IPS-NIHi7 (cell line): ENCODE data around the gene PARD3B.

Source experiments
- DNase-seq: peaks from one replicate; pipeline ENCODE4 v3.0.0; 2012; ENCODE audit warnings: mixed read lengths; ENCODE audit errors: extremely low spot score

PARD3B gene

GRCh38 chr2:205053827-205054410 lies 508.6 kb downstream of the PARD3B start:
- no peak for DNase-seq

GRCh38 chr2:205054789-205055188 lies 509.5 kb downstream of the PARD3B start:
- DNase-seq, result no peak

- DNase-seq, result no peak
Measured at GRCh38 chr2:205055251-205055650, 510.0 kb downstream of the PARD3B start.

GRCh38 chr2:205056151-205056561 lies 510.9 kb downstream of the PARD3B start:
- DNase-seq, result no peak

- no peak for DNase-seq
Measured at GRCh38 chr2:205058409-205058808, 513.1 kb downstream of the PARD3B start.

GRCh38 chr2:205060269-205060668 lies 515.0 kb downstream of the PARD3B start:
- DNase-seq, result no peak

- DNase-seq, result no peak
Measured at GRCh38 chr2:205066081-205066480, 520.8 kb downstream of the PARD3B start.

- no peak for DNase-seq
Measured at GRCh38 chr2:205069928-205070327, 524.7 kb downstream of the PARD3B start.

GRCh38 chr2:205070889-205071288 lies 525.6 kb downstream of the PARD3B start:
- no peak for DNase-seq

- DNase-seq, result no peak
Measured at GRCh38 chr2:205073433-205074020, 528.3 kb downstream of the PARD3B start.

GRCh38 chr2:205076405-205076804 lies 531.1 kb downstream of the PARD3B start:
- no peak for DNase-seq

- DNase-seq, result no peak
Measured at GRCh38 chr2:205077159-205077558, 531.9 kb downstream of the PARD3B start.

- DNase-seq, result no peak
Measured at GRCh38 chr2:205078762-205079161, 533.5 kb downstream of the PARD3B start.

GRCh38 chr2:205079173-205079572 lies 533.9 kb downstream of the PARD3B start:
- DNase-seq, result no peak

GRCh38 chr2:205086662-205087061 lies 541.4 kb downstream of the PARD3B start:
- DNase-seq, result no peak

- DNase-seq, result no peak
Measured at GRCh38 chr2:205087862-205088261, 542.6 kb downstream of the PARD3B start.

- DNase-seq, result no peak
Measured at GRCh38 chr2:205089958-205090357, 544.7 kb downstream of the PARD3B start.

GRCh38 chr2:205091411-205091810 lies 546.1 kb downstream of the PARD3B start:
- DNase-seq, result no peak

- DNase-seq, result no peak
Measured at GRCh38 chr2:205094031-205094430, 548.8 kb downstream of the PARD3B start.

GRCh38 chr2:205103699-205104098 lies 558.4 kb downstream of the PARD3B start:
- DNase-seq, result no peak

GRCh38 chr2:205107810-205108209 lies 562.5 kb downstream of the PARD3B start:
- DNase-seq, result no peak

- no peak for DNase-seq
Measured at GRCh38 chr2:205115511-205115910, 570.2 kb downstream of the PARD3B start.

GRCh38 chr2:205117125-205117524 lies 571.9 kb downstream of the PARD3B start:
- no peak for DNase-seq

GRCh38 chr2:205119136-205119535 lies 573.9 kb downstream of the PARD3B start:
- no peak for DNase-seq
